ENCODE data around the gene PTPN14.

The PTPN14 gene

DNA sequence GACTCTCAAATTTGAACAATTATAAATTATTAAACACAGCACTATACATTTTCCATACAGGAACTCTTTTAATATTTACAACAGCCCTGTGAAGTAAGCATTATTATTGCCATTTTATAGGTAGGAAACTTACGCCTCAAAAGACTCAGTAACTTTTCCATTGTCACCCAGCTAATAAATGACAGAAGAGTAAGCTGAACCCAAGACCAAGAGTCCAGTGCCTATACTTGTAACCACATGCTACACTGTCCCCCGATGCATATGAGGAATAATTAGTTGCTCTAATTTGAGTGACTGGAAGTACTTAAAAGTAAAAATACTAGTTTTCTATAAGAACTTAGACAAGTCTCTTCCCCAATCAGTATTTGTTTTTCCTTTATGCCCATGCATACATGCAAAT lies 88.5 kb downstream of the PTPN14 start:
- no peak for TF ChIP-seq TOX (CRISPR knock-in tag; IDR thresholded peaks at IDR 0.05; ENCODE audit: borderline replicate concordance)
- no peak for TF ChIP-seq ZNF8 (CRISPR knock-in tag; IDR thresholded peaks at IDR 0.05)
- TF ChIP-seq POU6F1 (CRISPR knock-in tag; IDR thresholded peaks at IDR 0.05; ENCODE audit: borderline replicate concordance, low read depth), result no peak
- TF ChIP-seq ISL1 (CRISPR knock-in tag; IDR thresholded peaks at IDR 0.05), result no peak
- TF ChIP-seq SNAI2 (CRISPR knock-in tag; IDR thresholded peaks at IDR 0.05), result no peak
- no peak for TF ChIP-seq BACH2 (CRISPR knock-in tag; IDR thresholded peaks at IDR 0.05; ENCODE audit: borderline replicate concordance)
- TF ChIP-seq GLIS3 (CRISPR knock-in tag; IDR thresholded peaks at IDR 0.05), result no peak
- TF ChIP-seq, protein P1, sequence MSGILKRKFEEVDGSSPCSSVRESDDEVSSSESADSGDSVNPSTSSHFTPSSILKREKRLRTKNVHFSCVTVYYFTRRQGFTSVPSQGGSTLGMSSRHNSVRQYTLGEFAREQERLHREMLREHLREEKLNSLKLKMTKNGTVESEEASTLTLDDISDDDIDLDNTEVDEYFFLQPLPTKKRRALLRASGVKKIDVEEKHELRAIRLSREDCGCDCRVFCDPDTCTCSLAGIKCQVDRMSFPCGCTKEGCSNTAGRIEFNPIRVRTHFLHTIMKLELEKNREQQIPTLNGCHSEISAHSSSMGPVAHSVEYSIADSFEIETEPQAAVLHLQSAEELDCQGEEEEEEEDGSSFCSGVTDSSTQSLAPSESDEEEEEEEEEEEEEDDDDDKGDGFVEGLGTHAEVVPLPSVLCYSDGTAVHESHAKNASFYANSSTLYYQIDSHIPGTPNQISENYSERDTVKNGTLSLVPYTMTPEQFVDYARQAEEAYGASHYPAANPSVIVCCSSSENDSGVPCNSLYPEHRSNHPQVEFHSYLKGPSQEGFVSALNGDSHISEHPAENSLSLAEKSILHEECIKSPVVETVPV (CRISPR knock-in tag; IDR thresholded peaks at IDR 0.05), result no peak
- no peak for TF ChIP-seq ZNF565 (CRISPR knock-in tag; conservative IDR thresholded peaks at IDR 0.05; ENCODE audit: low read depth)
- TF ChIP-seq ZNF70 (CRISPR knock-in tag; IDR thresholded peaks at IDR 0.05), result no peak
- TF ChIP-seq TSHZ2 (CRISPR knock-in tag; IDR thresholded peaks at IDR 0.05), result no peak
- TF ChIP-seq ZFP30 (CRISPR knock-in tag; IDR thresholded peaks at IDR 0.05), result no peak
- TF ChIP-seq, protein P2, sequence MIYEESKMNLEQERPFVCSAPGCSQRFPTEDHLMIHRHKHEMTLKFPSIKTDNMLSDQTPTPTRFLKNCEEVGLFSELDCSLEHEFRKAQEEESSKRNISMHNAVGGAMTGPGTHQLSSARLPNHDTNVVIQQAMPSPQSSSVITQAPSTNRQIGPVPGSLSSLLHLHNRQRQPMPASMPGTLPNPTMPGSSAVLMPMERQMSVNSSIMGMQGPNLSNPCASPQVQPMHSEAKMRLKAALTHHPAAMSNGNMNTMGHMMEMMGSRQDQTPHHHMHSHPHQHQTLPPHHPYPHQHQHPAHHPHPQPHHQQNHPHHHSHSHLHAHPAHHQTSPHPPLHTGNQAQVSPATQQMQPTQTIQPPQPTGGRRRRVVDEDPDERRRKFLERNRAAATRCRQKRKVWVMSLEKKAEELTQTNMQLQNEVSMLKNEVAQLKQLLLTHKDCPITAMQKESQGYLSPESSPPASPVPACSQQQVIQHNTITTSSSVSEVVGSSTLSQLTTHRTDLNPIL (CRISPR knock-in tag; IDR thresholded peaks at IDR 0.05; ENCODE audit: low read depth), result no peak

GRCh38 chr1:214461305-214461704 lies 90.1 kb downstream of the PTPN14 start:
- ATAC-seq, result no peak
- TF ChIP-seq, protein P1 (CRISPR knock-in tag; IDR thresholded peaks at IDR 0.05), result no peak
- TF ChIP-seq ISL1 (CRISPR knock-in tag; IDR thresholded peaks at IDR 0.05), result no peak

More for the DNA sequence above, 88.5 kb downstream of the PTPN14 start:
- no peak for ATAC-seq

- no peak for ATAC-seq
Observed at GRCh38 chr1:214460304-214460916, 91.0 kb downstream of the PTPN14 start.

More at GRCh38 chr1:214460304-214460916, 91.0 kb downstream of the PTPN14 start:
- TF ChIP-seq ZFP30 (CRISPR knock-in tag; IDR thresholded peaks at IDR 0.05), result no peak
- TF ChIP-seq ZNF70 (CRISPR knock-in tag; IDR thresholded peaks at IDR 0.05), result no peak
- TF ChIP-seq, protein P3, sequence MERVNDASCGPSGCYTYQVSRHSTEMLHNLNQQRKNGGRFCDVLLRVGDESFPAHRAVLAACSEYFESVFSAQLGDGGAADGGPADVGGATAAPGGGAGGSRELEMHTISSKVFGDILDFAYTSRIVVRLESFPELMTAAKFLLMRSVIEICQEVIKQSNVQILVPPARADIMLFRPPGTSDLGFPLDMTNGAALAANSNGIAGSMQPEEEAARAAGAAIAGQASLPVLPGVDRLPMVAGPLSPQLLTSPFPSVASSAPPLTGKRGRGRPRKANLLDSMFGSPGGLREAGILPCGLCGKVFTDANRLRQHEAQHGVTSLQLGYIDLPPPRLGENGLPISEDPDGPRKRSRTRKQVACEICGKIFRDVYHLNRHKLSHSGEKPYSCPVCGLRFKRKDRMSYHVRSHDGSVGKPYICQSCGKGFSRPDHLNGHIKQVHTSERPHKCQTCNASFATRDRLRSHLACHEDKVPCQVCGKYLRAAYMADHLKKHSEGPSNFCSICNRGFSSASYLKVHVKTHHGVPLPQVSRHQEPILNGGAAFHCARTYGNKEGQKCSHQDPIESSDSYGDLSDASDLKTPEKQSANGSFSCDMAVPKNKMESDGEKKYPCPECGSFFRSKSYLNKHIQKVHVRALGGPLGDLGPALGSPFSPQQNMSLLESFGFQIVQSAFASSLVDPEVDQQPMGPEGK (CRISPR knock-in tag; IDR thresholded peaks at IDR 0.05; ENCODE audit: borderline replicate concordance), result no peak
- TF ChIP-seq ISL1 (CRISPR knock-in tag; IDR thresholded peaks at IDR 0.05), result no peak
- TF ChIP-seq ZC3H10 (CRISPR knock-in tag; IDR thresholded peaks at IDR 0.05), result no peak
- TF ChIP-seq ZNF8 (CRISPR knock-in tag; IDR thresholded peaks at IDR 0.05), result no peak
- no peak for TF ChIP-seq GLIS3 (CRISPR knock-in tag; IDR thresholded peaks at IDR 0.05)
- no peak for TF ChIP-seq OSR1 (CRISPR knock-in tag; IDR thresholded peaks at IDR 0.05)
- no peak for TF ChIP-seq TCF4 (CRISPR knock-in tag; IDR thresholded peaks at IDR 0.05; ENCODE audit: borderline replicate concordance)
- TF ChIP-seq BACH2 (CRISPR knock-in tag; IDR thresholded peaks at IDR 0.05; ENCODE audit: borderline replicate concordance), result no peak
- no peak for TF ChIP-seq PPARA (CRISPR knock-in tag; IDR thresholded peaks at IDR 0.05; ENCODE audit: borderline replicate concordance)

Measured in SK-N-SH treated with all-trans-retinoic acid at 6 μM for 48 hours (cell line).